Epidermal melanocyte (primary cell): ENCODE data around the gene AP3M1.

ENCODE experiments used
- DNase-seq: peaks from one replicate; pipeline ENCODE4 v3.0.0; 2011; ENCODE audit warnings: low spot score; ENCODE audit not compliant: insufficient read length

Gene AP3M1

DNA sequence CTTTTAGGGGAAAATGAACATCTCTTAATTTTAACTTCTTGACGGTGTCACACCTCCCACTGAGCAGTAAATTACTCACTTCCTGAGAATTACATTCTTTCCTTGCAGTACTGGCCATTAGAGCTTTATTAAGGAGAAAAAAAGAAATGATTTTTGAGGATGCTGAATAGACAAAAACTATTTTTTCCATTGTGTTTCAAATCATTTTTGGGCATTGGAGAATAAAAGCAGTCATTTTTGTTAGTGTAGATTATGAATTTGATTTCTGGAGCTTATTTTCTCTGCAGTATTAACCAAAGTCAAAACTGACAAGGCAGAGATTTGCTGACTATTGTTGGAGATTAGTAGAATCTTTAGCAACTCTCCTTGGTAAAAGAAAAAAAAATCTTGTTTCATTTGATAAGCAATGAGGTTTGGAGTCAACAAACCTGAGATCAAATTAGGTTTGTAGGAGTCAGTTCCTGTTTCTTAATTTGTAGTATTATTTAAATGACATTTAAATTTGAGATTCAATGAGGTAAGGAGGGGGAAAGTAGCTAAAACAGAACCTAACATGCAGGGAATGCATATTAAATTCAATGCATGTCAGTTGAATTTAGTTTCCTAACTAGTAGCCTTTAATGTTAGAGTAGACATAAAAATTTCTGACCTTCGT is 70.6 kb downstream of the AP3M1 start:
- DNase-seq: no peak

DNA sequence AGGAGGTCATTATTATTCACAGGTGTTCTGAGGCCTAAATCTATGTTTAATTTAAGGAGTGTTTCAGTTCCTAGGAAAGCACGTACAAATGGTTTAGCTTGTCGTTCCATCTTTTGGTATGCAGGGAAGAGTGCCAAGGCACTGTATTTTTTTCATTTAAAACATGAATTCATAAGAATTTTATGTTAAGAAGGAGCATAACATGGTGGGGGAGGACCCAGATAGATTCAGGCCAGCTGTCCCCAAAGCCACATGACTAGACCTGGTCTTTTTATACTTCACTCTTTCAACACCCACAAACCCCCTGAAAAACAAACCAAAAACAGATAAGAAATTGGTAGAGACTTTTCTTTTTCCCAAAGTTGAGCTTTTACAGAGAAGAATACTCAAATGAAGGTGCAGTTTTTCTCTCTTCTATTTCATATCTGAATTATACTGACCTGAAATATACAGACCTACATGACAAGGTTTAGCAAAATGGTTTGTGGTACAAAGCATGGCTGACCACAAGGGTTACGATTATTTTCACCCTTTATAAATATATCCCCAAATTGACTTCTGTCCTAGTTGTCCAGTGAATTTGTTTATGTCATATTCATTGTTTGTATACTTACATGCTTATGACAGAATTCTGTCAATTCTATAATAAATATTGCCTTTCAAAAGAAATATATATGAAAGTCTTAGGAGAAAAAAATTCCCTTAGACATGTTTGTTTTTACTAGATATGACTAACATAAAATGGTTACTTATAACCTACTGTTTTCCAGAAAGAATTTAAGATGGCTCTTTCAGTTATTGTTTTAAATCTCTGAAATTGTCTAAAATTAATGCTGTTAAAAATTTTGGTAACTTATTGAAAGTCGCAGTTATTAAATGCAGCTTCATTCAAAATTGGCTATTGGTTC is 71.3 kb downstream of the AP3M1 start:
- DNase-seq: no peak

DNA sequence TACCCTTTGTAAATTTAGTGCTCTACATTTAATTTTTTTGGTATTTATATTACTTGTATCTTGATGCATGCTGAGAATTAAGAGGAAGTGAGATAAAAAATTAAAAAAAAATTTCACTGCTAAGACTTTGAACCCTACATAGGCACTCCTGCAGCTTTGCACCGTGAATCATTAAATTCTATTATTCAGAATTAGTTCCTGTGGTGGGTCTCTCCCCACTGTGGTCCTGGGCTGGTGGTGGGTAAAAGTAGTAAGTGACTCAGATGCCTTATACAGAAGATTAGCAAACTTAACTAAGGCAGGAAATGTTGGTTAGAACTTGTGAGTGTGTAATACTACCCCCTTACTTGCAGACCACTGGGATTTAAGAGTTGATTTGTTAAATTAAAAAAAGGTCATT is 72.6 kb downstream of the AP3M1 start:
- no peak for DNase-seq

DNA sequence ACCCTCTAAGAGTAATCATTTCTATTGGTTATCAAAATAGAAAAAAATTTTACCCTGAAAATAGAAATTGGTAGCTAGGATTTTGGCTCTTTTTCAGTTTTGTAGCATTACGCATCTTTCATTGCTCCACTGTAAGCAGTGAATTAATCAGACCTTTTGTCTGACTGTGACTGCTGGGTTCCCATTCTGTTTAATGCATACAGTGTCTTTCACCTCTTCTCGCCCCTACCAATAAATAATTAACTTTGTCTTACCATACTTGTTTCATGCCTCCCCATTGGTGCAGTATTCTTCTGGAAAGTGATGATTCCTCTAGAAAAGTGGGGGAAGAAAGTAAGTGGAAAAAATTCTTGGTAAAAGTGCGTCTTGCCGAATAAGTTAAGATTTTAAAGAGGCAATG is 73.2 kb downstream of the AP3M1 start:
- no peak for DNase-seq

DNA sequence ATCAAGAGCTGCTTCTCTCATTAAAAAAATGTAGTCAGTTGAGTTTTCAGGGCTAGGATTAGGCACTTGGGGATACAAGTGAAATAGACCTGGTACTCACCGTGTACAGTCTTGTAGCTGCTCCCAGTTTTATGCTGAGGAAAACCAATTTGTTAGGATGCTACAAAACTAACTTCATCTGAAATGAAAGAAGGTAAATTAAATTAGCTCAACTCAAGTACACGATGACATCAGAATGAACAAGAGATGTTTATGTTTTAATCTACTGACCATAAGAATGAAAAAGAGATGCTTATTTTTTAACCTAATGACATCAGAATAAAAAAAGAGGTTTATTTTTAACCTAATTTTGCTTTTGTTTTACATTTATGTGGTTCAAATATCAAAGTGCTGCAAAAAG is 73.7 kb downstream of the AP3M1 start:
- DNase-seq: no peak

DNA sequence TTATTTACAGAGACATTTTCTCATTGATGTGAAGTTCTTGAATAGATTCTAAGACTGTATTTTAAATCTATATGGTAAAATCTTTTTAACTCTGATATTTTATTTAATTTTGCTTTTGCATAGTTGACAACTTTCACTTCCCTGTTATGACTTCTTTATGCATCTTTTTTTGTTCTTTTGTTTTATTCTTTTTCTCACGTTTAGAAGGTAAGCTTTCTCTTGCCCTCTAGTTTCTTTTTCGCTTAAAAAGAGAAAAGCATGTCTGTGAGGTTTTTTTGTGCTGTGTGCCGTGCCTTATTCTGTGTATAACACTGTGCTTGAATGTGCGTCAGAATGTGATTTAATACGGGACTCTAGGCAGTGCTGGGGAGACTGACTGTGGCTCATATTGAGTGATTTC is 74.7 kb downstream of the AP3M1 start:
- no peak for DNase-seq

DNA sequence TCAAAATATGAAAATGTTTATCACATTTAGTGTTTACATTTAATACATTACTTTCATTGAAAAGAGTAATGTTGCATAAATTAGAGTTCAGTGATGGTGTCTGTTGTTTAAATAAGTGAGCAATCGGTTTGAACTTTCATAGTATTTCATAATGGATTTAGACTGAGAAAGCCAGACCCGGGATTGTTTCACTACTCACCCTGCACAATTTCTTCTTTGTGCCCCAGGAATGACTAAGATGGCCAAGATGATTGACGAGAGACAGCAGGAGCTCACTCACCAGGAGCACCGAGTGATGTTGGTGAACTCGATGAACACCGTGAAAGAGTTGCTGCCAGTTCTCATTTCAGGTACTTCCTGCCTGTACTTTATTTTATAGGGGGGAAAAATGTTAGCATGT is 78.1 kb downstream of the AP3M1 start:
- DNase-seq: no peak

DNA sequence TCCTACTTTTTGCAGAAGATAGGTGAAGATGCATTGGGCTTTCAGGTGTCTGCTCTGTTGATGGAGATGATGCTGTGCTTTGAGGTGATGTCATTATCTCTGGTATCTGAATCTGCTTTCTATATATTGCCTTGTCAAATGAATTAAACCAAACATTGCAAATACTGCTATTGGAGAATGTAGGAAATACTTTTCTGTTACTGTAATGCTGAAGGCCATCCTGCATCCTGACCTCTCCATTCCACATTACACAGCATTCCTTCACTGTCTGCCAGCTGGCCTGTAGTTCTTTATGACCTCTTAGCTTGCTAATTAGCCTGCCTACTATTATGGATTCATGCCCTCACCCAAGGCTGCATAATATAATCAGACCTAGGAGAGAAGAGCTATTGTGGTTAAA is 79.5 kb downstream of the AP3M1 start:
- DNase-seq: no peak
